Stimulated activated CD8-positive, alpha-beta memory T cell treated with anti-CD3 and anti-CD28 coated beads, Interleukin-15, amount 100 ng/mL, for 48 hours (primary cell): ENCODE results near the gene VANGL2.

Experiments
- DNase-seq, 2 donors: peaks; one replicate each; pipeline ENCODE4 v3.0.0-alpha.2; 2020; ENCODE audit warnings: low read depth in 2 of 2

The VANGL2 gene

GRCh38 chr1:160406131-160406968 is 6.0 kb downstream of the VANGL2 start:
- DNase-seq: no peak

- no peak for DNase-seq
Observed at GRCh38 chr1:160407839-160408801, 7.8 kb downstream of the VANGL2 start.

GRCh38 chr1:160408864-160409263 is 8.5 kb downstream of the VANGL2 start:
- no peak for DNase-seq

GRCh38 chr1:160409486-160409885 is 9.1 kb downstream of the VANGL2 start:
- no peak for DNase-seq

- no peak for DNase-seq
Observed at GRCh38 chr1:160410406-160411005, 10.1 kb downstream of the VANGL2 start.

- no peak for DNase-seq
Observed at GRCh38 chr1:160411271-160412027, 11.1 kb downstream of the VANGL2 start.

- no peak for DNase-seq
Observed at GRCh38 chr1:160412028-160412362, 11.6 kb downstream of the VANGL2 start.

- DNase-seq: no peak
Observed at GRCh38 chr1:160413716-160414115, 13.4 kb downstream of the VANGL2 start.

GRCh38 chr1:160414881-160415280 is 14.5 kb downstream of the VANGL2 start:
- no peak for DNase-seq

- DNase-seq: no peak
Observed at GRCh38 chr1:160415696-160416290, 15.4 kb downstream of the VANGL2 start.

- no peak for DNase-seq
Observed at GRCh38 chr1:160416369-160416768, 16.0 kb downstream of the VANGL2 start.

- DNase-seq: no peak
Observed at GRCh38 chr1:160418483-160418882, 18.1 kb downstream of the VANGL2 start.

- no peak for DNase-seq
Observed at GRCh38 chr1:160419150-160419837, 18.9 kb downstream of the VANGL2 start.

GRCh38 chr1:160419838-160420169 is 19.4 kb downstream of the VANGL2 start:
- DNase-seq: no peak

GRCh38 chr1:160420881-160421842 is 20.8 kb downstream of the VANGL2 start:
- no peak for DNase-seq

GRCh38 chr1:160421881-160422280 is 21.5 kb downstream of the VANGL2 start:
- no peak for DNase-seq

- no peak for DNase-seq
Observed at GRCh38 chr1:160423966-160424365, 23.6 kb downstream of the VANGL2 start.

- DNase-seq: no peak
Observed at GRCh38 chr1:160425847-160426246, 25.5 kb downstream of the VANGL2 start.

- DNase-seq: no peak
Observed at GRCh38 chr1:160427625-160428024, 27.3 kb downstream of the VANGL2 start.

- DNase-seq: no peak
Observed at GRCh38 chr1:160428053-160428452, 27.7 kb downstream of the VANGL2 start.
